SH-SY5Y (cell line): ENCODE data around the gene APC.

Experiments used
- GATA2 ChIP-seq: IDR thresholded peaks from 2 replicates; pipeline ENCODE4 v1.6.1; 2011; ENCODE audit warnings: mild to moderate bottlenecking, low read depth, low read length
- GATA3 ChIP-seq: IDR thresholded peaks from 2 replicates; pipeline ENCODE4 v1.6.1; 2011; ENCODE audit warnings: low read depth, mild to moderate bottlenecking, low read length, moderate library complexity

- TF ChIP-seq GATA2: no peak
- TF ChIP-seq GATA3: no peak
Measured at GRCh38 chr5:112718344-112718743, 19.3 kb upstream of the APC start.
